Measurements from ENCODE around the gene TEAD4.

- TF ChIP-seq CTCF (conservative IDR thresholded peaks at IDR 0.05) = no peak
- TF ChIP-seq EZH2 (IDR thresholded peaks at IDR 0.05; ENCODE audit: low read depth) = no peak
Observed at GRCh38 chr12:2959505-2960389, 550 bp downstream of the TEAD4 start.

Data from PC-9 (cell line).